ENCODE data around the gene ZFP42. TPM values are rescaled to one million over a fixed set of nuclear protein-coding genes. Genes with fewer than 3 reads are reported as not detected.
"Not testable (repeated sequence)": the region's sequence is repeated elsewhere in the genome, so short reads cannot be mapped to it uniquely, and the experiment has no call there.

Gene ZFP42
- polyA plus RNA-seq (ENCODE audit: insufficient read length): 1.8 TPM
- long read RNA-seq, donor 1: 0 reads
- long read RNA-seq, donor 2: 0 reads
- long read RNA-seq, donor 3, partial matches to known transcripts: 0 of 1 reads
- long read RNA-seq, donor 3, other reads (novel, unspliced or antisense): 0 of 1 reads
- long read RNA-seq, donor 4: 0 reads
- long read RNA-seq, donor 5, partial matches to known transcripts: 0 of 1 reads
- long read RNA-seq, donor 5, other reads (novel, unspliced or antisense): 0 of 1 reads
- long read RNA-seq, donor 6, partial matches to known transcripts: 0 of 3 reads
- long read RNA-seq, donor 6, other reads (novel, unspliced or antisense): 0 of 3 reads
- long read RNA-seq, donor 7, partial matches to known transcripts: 0 of 2 reads
- long read RNA-seq, donor 7, other reads (novel, unspliced or antisense): 0 of 2 reads
- long read RNA-seq, donor 8: 0 reads

- DNase-seq: no peak
These were observed at the start of gene ZFP42 for GRCh38 chr4:187995322-187996207. TSS of gene ZFP42 (plus strand) at chr4:187995771. CDS start at chr4:188002808, 7,037 bp downstream.

- DNase-seq: no peak
These were observed 34.4 kb upstream of the ZFP42 start for GRCh38 chr4:187961171-187961570.

DNA sequence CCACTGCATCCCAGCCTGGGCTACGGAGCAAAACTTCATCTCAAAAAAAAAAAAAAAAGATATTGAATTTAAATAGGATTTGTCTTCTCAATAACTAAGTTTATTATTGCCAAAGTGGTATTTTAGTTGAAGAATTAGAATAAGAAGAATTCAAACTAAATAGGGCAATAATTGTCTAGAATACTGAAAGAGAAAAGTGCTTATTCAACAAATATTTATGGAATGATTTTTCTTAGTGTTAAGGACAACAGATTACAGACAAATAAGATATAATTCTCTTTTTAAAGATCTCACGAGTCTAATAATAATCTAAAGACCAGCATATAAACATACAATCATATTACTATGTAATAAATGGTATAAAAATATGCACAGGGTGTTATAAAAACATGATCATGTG is 33.6 kb upstream of the ZFP42 start:
- DNase-seq: no peak

GRCh38 chr4:187962926-187963325 is 32.6 kb upstream of the ZFP42 start:
- peak; percentile 3 for DNase-seq

- DNase-seq: no peak
These were observed 29.8 kb upstream of the ZFP42 start for GRCh38 chr4:187965726-187966125.

DNA sequence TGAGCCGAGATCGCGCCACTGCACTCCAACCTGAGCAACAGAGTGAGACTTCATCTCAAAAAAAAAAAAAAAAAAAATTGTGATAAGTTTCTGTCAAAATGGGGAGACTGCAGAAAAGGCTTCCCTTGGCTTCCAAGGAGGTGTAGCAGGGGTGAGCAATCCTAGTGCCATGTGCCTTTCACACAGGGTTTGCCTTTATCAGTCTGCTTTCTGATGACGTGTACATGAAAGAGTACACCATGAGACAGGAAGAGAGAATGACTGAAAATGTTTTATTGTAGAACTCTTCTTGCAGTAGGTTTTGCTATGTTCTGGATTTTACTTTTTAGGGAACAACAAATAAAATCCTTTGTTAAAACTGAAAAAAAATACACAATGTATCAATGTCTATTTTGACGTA is 23.4 kb upstream of the ZFP42 start:
- no peak for DNase-seq

DNA sequence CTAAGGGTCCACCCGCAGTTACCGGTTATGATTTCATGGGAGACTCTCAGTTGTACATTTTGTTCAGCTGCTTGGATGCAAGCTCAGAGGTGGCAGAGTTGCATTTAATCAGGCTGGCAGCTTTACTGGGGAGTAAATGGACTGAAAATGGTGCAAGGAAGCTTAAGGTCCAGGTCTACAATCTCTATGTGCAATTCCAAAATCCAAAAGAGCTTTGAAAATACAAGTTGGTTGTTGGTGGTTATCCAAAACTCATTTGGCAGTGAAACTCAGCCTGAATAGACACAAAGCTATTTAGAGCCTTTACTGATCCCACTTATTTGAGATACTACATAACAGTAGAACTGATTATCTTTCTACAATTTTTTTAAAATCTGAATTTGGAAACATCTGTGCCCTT is 11.8 kb upstream of the ZFP42 start:
- no peak for DNase-seq

DNA sequence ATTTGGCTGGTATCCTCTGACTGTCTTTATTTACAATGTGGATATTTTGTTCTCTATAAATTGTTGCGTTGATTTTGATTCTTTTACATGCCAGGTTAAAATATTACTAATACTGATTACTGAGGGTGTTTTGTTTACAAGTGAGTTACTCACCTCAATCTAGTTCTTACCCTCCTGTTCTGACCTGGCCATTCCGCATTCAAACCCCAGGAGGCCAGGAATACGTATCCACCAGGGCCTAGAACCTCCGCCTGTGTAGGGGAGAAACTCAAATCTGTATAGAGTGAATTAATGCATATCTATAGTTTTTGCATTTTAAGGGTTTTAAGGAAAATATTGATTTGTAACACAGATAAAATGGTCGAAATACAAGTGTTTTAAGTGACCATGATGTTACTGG is 2.6 kb upstream of the ZFP42 start:
- DNase-seq: no peak

DNA sequence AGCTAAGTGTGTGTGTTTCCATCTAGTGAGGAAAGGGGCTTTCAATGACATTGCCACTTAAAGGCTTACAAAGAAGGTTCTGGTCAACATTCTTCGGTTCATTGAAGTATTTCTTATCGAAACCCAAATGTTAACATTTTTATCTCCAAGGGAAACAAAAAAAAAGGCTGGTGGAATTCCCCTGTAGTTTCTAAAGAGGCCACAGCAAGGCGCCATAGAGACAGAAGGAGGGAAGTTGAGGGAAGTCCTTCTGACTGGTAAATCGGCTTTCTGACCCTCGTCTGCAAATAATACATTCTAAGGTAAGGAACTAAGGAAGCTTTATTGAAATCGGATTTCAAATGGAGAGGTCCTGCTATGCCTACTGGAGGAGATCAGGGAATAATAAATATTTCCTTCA is 1.7 kb upstream of the ZFP42 start:
- DNase-seq: no peak

GRCh38 chr4:187996502-187997177 is 1.1 kb downstream of the ZFP42 start:
- DNase-seq: no peak

DNA sequence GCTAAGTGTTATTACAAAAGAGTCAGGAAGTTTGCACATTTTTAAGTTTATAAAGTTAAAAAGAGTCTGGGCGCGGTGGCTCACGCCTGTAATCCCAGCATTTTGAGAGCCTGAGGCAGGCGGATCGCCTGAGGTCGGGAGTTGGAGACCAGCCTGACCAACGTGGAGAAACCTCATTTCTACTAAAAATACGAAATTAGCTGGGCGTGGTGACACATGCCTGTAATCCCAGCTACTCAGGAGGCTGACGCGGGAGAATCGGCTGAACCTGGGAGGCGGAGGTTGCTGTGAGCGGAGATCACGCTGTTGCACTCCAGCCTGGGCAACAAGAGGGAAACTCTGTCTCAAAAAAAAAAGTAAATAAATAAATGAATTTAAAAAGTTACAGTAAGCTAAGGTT is 2.4 kb downstream of the ZFP42 start:
- not testable (repeated sequence) for DNase-seq

- no peak for DNase-seq
These were observed 3.9 kb downstream of the ZFP42 start for GRCh38 chr4:187999406-187999932.

DNA sequence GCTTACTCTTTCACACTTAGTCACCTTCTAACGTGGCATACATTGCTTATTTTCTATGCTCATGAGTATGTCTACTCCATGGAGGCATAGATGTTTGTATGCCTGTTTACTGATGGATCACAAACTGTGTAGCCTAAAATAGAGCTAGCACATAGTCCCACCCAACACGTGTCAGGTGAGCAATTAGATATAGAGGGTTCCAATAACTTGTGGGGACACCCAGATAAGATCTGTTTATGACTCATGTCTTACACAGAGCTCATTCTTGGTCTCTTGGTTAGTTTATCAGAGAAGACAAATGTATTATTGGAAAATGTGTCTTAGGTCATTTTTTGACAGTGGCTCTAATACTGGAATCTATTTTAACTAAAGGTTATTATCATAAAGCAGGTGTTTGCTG is 6.8 kb downstream of the ZFP42 start:
- no peak for DNase-seq

GRCh38 chr4:188002751-188003150 is 7.2 kb downstream of the ZFP42 start:
- DNase-seq: no peak

GRCh38 chr4:188005561-188005960 is 10.0 kb downstream of the ZFP42 start:
- DNase-seq: no peak

- DNase-seq: no peak
These were observed 10.8 kb downstream of the ZFP42 start for GRCh38 chr4:188006285-188006848.

DNA sequence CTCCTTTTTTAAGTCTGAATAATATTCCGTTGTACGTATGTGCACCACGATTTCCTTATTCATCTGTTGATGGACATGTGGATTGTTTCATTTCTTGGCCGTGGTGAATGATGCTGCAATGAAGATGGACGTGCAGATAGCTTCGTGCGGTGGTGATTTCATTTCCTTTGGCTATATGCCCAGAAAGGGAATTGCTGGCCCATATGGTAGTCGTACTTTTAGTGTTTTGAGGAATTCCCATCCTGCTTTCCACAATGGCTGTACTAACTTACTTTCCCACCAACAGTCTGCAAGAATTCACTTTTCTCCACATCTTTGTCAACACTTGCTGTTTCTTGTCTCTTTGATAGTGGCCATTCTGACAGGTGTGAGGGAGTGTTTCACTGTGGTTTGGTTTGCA is 12.8 kb downstream of the ZFP42 start:
- no peak for DNase-seq

DNA sequence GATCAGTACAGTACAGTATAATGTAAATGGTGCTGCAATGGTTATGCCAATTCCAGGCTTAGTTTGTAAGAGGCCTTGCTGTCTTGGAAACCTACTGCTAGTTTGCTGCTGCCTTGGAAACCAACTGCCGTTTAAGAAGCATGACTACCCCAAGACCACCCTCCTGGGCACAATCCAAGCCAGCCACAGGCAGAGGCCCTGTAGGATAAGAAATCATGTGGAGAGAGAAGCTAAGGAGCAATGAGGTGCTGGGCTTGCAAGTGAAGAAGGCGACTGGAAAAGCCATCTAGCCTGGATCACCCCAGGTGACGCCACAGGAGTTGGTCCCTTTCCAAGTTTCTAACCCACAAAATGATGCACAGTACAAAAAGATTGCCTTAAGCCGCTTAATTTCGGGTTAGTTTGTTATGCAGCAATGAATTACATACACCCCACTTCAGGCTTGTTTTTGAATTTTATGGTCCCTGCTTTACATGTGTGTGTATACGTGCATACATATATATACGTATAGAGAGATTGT is 16.9 kb downstream of the ZFP42 start:
- DNase-seq: no peak

- no peak for DNase-seq
These were observed 19.7 kb downstream of the ZFP42 start for GRCh38 chr4:188015025-188015940.

- DNase-seq: no peak
These were observed 21.2 kb downstream of the ZFP42 start for GRCh38 chr4:188016754-188017153.

GRCh38 chr4:188018262-188018661 is 22.7 kb downstream of the ZFP42 start:
- no peak for DNase-seq
